ENCODE measurements around the gene WASF2.
"Not testable (repeated sequence)": the region's sequence is repeated elsewhere in the genome, so short reads cannot be mapped to it uniquely, and the experiment has no call there.

WASF2 gene

GRCh38 chr1:27458521-27458920 lies 31.4 kb downstream of the WASF2 start:
- DNase-seq (ENCODE audit: low read depth in 1 of 2, low spot score in 1 of 2): not testable (repeated sequence)

- no peak for DNase-seq (ENCODE audit: low read depth in 1 of 2, low spot score in 1 of 2)
Observed at GRCh38 chr1:27455139-27455811, 34.7 kb downstream of the WASF2 start.

- DNase-seq (ENCODE audit: low read depth in 1 of 2, low spot score in 1 of 2): no peak
Observed at GRCh38 chr1:27454610-27455009, 35.4 kb downstream of the WASF2 start.

- DNase-seq (ENCODE audit: low read depth in 1 of 2, low spot score in 1 of 2): no peak
Observed at GRCh38 chr1:27451343-27451742, 38.6 kb downstream of the WASF2 start.

DNA sequence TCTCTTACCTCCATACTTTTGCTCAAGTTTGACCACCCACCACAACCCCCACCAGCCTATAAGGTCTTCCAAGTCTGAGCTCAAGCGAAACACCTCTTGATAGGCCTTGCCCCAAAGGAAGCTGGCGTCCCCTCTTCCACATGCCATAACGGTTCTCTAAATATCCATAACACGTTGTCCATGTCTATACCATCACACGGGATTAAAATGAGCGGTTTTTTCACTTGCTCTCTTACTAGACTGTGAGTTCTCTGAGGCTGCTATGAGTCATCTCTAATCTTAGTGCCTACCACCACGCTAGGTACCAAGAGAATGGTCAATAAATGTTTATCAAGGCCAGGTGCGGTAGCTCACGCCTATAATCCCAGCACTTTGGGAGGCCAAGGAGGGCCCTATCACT lies 41.0 kb downstream of the WASF2 start:
- DNase-seq (ENCODE audit: low read depth in 1 of 2, low spot score in 1 of 2): no peak

GRCh38 chr1:27447883-27448282 lies 42.1 kb downstream of the WASF2 start:
- DNase-seq (ENCODE audit: low read depth in 1 of 2, low spot score in 1 of 2): no peak

DNA sequence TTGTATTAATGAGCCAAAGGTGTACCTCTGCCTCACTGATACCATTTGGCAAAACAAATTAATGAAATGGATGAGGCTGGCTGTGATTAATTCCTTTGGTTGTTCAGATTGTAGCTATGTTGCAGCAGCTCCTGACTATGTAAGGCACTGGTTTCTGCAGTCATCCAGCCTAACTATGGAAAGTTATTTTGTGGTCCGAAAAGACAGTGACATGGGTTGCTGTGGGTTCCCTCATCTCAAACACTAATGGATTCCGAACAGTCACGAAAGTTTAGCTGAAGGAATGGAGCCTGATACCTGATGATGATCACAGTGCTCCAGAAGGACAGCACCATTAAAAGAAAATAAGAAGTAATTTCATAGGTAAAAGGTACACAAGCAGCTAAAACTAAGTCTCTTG lies 42.6 kb downstream of the WASF2 start:
- no peak for DNase-seq (ENCODE audit: low read depth in 1 of 2, low spot score in 1 of 2)

DNA sequence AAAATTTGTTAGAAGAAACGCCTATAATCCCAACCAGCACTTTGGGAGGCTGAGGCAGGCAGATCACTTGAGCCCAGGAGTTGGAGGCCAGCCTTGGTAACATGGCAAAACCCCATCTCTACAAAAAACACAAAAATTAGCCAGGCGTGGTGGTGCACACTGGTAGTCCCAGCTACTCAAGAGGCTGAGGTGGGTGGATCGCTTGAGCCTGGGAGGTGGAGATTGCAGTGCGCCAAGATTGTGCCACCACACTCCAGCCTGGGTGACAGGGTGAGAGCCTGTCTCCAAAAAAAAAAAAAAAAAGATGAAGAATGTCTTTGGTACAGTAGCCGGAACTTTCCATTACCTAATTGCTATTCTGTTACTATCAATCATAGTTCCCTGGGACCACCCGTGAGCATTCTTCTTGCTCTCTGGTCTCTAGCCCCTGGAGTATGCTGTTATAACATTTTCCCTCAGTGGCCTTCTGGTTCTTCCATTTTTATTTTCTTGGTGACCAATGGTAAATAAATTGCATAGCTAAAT lies 43.4 kb downstream of the WASF2 start:
- DNase-seq (ENCODE audit: low read depth in 1 of 2, low spot score in 1 of 2): no peak

GRCh38 chr1:27445177-27445936 lies 44.6 kb downstream of the WASF2 start:
- DNase-seq (ENCODE audit: low read depth in 1 of 2, low spot score in 1 of 2): no peak

DNA sequence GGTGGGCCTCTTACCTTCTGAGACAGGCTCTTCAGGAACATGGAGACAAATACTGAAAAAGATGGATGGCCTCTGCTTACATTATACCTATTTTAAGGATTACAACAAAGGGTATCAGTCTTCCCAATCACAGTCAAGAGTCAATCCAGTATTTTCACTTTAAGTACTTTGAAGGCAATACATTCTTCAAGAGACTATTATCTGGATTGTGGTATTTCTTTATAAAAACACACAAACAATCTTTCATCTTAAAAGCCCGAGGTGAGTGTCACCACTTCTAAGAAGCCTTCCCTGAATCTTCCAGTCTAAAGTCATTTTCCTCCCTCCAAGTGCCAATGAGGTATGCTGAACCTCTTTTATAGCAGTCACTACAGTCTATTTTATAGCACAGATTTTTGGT lies 45.3 kb downstream of the WASF2 start:
- no peak for DNase-seq (ENCODE audit: low read depth in 1 of 2, low spot score in 1 of 2)

DNA sequence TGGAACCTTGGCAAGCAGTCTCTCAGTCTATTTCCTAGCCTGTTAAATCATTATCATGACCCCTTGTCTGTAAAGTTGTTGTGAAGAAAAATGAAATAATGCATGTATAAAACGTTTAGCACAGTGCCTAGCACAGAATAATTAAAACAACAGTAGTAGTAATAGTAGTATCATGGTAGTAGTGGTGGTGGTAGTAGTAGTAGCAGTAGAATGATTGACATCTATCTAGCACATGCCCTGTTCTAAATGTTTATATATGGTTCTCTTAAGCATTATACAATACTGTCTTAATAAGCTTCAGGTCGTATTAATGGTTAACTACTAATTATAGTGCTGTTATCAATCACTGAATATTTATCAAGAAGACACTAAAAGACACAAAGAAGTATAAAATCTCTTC lies 50.8 kb downstream of the WASF2 start:
- DNase-seq (ENCODE audit: low read depth in 1 of 2, low spot score in 1 of 2): no peak

DNA sequence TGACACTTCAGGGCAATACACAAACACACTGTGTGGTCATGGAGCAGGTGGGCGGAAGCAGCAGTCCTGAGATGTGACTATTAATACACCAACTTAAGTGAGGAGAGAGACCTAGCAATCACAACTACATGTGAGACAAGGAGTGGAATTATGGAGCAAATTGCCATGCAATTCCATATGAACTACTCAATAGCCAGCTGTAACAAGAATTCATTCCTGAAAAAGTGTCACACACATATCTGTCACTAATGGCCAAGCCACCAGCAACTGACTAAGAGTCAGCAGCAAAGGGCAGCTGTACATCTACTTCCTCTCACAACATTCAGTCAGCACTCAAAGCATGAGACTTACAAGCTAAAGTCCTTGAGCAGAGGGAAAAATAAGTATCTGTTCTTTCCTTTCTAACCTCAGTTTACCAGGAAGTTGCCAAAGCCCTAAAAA lies 51.3 kb downstream of the WASF2 start:
- no peak for DNase-seq (ENCODE audit: low read depth in 1 of 2, low spot score in 1 of 2)

DNA sequence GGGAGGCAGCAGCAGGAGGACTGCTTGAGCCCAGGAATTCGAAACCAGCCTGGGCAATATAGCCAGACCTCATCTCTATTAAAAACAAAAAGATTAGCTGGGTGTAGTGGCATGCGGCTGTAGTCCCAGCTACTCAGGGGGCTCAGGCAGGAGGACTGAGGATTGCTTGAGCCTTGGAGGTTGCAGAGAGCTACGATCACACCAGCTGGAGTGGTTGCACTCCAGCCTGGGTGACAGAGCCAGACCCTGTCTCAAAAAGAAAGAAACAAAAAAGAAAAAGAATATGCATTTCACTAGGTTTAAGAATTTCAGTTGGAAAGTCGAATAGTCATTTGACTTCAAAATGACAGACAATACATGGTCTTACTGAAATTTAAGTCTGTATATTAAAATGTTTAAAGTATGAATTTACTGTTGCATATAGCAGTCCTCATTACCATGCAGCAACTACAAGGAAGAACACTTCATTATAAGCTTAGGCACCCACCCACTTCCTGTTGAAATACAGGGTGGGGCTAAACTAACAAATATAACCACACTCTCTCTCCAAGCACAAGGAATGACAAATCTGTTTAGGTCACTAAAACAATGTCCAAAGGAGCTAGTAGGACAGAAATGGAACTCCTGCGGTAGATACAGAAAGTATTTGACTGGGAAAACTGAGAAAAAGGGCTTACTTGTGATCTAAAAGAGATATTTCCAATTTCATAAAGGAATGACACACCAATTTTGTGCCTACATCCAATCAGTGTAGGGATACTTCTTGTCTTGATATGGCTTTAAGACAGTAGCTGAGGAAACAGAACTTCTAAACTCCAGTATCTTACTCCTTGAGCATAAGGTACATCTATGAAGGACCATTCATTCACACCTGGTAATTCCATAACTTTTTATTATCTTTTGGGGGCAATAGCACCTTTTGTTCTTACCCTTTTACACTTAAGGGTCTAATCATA lies 53.5 kb downstream of the WASF2 start:
- no peak for DNase-seq (ENCODE audit: low read depth in 1 of 2, low spot score in 1 of 2)

DNA sequence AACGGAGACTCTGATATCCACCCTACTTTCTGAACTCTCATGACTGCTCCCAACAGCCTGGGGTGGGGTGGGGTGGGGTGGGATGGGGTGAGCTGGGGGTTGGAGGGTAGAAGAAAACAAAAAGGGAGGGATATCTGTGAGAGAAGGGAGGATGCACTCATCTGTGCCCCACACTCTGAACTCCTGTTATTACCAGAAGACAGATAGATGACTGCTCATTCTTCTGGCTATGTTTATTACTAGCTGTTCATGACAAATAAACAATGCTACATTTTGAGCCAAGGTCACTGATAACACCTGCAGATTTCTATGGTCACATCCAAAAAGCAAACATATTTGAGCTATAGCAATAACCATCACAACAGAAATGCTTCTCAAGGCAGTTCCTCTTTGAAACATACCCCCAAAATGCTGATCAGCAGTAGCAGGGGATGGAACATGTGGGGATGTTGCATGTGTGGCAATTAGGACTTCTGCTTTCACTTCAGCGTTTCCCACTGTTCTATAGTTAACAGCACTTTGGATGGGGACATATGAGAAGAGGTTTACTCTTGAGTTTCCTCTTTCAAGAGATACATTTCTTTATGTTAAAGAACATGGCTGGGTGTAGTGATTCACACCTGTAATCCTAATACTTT lies 54.3 kb downstream of the WASF2 start:
- no peak for DNase-seq (ENCODE audit: low read depth in 1 of 2, low spot score in 1 of 2)

DNA sequence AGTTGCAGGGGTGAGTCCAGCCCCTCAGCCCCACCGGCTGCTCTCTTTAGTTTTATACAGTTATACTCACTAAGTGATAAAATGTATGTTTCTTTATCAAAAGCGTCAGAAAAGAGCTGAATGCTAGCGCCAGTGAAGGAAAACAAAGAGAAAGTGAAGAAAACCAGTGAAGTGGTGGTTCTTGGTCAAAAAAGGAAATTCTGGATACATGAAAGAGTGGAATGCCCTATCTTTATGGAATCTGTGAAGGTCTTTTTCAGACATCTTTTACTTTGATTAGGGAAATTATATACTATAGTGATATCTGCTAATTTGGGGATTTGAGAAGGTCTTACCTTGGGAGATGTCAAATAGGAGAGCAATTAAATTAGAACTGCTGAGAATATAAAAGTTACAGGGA lies 56.3 kb downstream of the WASF2 start:
- DNase-seq (ENCODE audit: low read depth in 1 of 2, low spot score in 1 of 2): no peak

DNA sequence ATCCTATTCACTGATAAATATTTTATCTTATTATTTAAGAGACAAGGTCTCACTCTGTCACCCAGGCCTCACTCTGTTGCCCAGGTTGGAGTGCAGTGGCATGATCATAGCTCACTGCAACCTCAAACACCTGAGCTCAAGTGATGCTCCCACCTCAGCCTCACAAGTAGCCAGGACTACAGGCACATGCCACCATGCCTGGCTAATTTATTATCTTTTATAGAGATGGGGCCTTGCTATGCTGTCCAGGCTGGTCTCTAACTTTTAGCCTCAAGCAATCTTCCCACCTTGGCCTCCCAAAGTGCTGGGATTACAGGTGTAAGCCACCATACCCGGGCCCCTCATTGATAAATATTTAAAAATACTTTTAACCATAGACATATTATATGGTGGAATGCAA lies 57.2 kb downstream of the WASF2 start:
- not testable (repeated sequence) for DNase-seq (ENCODE audit: low read depth in 1 of 2, low spot score in 1 of 2)

DNA sequence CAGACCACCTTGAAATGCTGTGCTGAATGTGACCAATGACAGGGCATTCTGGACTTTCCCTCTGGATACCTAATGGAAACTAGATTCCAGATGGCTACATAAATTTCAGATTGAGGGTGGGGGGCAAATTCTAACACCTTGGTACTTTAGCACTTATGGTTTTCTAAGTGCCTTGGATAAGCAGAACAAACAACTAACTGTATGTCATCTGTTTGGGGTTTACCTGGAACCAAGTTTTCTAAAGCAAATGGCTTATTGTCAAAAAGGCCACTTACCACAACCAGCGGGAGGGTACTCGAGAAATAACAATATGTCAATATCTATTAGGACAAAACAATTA lies 58.4 kb downstream of the WASF2 start:
- no peak for DNase-seq (ENCODE audit: low read depth in 1 of 2, low spot score in 1 of 2)

DNA sequence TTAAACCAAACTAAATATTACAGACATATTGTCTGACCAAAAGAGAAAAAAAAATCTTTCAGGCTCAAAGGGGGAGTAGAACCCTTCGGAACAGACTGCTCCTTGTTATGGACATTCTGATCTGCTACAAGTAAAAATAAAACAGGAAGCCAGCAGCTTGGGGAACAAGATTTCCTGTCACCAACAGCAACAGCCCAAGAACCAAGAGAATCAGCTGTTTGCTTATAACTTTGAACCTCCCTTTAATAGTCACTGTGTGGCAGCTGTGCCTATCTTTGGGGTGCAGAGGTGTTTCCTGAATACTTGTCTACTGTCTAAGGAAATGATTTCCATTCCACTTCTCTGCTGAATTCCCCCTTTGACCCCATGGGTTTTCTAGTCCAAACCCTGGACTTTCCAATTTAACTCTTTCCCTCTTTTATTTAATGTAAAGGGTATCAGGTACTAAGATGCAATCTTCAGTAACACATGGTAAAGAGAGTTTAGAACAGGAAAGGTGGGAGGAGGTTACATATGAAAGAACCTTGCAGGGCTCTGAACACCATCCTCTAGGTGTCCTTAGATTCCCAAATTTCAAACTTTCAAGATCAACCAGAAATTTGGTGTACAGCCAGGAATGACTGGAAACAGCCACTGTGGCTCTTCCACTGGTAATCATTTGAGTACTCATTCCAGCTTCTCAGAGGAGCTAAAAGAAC lies 58.9 kb downstream of the WASF2 start:
- no peak for DNase-seq (ENCODE audit: low read depth in 1 of 2, low spot score in 1 of 2)

DNA sequence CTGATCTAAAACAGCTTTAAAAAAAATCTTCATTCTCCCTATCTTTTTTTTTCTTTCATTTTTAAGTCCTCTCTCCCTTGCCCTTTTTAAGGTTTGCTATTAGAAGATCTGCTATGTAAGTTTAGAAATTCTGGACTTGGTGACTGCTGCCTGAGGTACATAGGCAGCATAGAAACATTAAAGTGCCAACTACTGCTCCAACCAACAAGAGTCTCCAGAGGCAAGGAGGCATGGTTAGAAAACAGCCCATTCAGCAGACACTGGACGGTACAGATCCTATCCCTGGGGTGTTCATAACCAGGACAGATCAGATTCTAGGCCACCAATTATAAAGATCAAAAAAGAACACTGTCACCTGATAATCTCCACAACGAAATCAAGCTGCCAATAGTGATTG lies 60.9 kb downstream of the WASF2 start:
- DNase-seq (ENCODE audit: low read depth in 1 of 2, low spot score in 1 of 2): no peak

- DNase-seq (ENCODE audit: low read depth in 1 of 2, low spot score in 1 of 2): no peak
Observed at GRCh38 chr1:27428316-27429028, 61.5 kb downstream of the WASF2 start.
